ENCODE data around the gene PLEKHM3.

The PLEKHM3 gene, protein sequence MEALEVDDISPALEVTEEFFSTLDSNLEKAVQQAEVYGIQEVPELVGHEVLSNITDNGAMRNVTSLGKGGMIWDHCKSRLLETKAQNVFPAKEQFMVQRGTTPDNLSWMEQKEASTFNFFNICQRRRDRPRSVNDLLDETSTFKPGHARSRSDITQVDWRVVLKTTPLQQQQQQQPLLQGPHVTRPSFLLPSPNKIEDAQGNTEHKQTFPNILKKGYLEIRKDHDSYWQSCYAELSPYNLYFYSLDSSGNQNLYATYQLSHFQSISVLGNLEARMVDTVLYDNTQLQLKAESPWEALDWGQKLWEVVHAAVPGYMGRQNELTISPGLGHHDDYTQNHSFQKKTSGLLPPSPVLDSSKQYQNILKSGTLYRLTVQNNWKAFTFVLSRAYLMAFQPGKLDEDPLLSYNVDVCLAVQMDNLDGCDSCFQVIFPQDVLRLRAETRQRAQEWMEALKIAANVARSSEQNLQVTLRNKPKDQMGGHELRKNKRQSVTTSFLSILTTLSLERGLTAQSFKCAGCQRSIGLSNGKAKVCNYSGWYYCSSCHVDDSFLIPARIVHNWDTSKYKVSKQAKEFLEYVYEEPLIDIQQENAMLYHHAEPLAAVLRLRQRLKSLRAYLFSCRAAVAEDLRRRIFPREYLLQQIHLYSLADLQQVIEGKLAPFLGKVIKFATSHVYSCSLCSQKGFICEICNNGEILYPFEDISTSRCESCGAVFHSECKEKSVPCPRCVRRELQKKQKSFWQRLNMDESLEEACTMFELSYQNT

DNA sequence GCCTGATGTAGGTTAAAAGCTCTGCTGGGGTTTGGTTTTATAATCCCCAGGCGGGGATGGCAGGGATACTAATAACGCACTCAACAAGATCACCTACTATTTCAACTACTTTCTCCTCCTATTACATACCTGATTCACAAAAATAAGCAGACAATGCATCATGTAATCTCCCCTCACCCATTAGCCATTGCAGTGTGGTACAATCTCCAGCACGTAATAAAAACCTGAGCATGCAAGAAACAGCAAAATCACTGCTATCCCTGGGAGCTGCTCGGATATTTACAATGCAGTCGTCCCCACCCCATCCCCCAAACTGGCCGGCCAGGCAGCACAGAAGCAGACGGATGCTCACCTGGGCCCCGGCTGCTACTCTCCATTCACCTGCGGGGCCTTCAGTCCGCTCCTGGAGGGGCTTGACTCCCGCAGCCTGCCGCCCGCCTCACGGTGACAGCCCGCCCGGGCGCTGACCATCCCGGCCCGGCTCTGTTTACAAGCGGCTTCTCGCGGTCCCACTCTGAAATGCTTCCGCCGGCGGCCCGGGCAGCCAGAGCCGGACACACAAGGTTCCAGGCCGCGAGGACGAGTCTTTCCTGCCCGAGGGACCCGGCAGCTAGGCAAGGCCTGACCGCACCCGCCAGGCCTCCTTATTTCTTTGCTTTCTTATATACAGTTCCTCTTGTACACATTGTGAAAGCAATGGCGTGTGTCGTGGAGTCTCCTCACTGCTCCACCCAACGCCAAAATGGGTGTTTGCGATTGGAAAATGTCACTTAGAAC is at the start of gene PLEKHM3:
PLEKHM3 (minus strand) TSS at position 491 of the 777 bp plus-strand sequence. CDS start 23,888 bp downstream, outside the sequence.
- DNase-seq = peak; percentile 70

DNA sequence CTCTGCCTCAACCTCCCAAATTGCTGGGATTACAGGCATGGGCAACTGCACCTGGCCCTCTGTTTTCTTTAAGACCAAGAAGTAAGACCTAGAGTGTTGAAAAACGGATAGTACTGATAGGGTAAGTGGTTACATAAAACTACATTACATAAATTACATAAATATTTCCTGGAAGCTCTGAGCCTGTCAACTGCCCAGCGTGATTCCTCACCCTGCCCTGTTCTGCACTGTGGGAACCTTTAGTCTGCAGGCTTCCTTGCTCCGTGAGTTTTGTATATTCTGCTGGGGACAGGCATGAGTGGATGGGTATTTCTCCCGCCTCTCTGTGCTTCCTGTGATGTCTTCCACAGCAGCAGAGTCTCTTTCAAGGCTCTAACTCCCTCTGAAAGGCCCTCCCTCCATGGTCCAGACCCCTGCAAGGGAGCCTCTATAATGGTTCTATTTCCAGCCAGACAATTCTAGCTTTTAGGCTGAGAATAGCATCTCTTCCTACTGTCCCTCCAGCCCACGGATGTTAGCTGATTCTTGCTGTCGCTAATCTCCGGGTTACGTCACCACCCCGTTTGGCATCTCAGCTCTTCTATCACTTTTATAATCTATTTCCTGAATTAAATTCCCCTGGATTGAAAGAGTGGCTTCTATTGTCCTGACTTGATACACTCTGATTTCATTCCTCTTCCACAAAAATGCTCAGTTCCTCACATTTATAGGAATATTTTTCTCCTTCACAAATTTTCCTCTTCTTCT is 49.5 kb upstream of the PLEKHM3 start:
- no peak for DNase-seq

DNA sequence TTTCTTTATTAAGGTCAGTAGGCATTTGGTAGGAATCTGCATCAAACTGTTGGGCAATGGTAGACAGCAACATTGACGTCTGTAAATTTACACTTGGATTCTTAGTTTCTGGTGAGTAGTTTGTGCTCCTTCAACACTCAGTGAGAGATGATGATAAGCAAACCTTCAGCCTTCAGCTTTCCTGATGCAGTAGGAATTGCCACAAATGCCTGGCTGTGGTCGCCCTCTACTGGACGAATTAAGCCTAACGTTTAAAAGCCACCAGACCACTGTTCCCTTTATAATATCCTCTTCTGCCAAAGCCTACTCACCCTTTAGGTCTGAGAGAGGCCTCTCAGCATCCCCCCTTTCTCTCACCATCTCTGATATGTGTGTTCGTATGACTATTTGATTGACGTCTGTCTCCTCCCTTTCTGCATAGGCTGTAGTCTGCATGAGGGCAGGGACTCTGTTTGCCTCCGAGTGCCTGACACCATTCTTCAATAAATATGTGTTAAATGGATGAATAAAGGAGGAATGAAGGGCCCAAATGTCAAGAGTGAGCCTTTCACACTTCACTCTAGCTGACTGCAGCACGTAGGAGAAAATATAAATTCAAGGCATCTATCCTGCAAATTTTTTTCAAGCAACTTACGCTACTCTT is 47.0 kb upstream of the PLEKHM3 start:
- peak; percentile 50 for DNase-seq

DNA sequence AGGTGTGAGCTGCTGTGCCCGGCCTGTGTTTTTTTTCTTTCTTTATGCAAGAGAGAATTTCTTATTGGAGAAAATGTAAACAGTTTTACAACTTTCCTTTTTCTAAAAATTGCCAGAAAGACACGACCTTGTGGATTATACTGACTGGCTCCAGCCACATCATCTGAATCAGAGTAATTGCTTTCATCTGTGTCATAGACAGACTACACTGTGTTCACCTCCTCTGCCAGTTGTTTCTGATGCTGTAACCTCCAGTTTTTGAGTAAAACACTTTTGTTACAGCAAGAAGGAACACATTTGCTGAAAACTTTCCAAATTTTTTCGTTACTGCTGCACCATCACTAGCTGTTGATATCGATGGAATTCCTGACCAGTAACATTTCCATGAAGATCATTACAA is 43.9 kb upstream of the PLEKHM3 start:
- no peak for DNase-seq

DNA sequence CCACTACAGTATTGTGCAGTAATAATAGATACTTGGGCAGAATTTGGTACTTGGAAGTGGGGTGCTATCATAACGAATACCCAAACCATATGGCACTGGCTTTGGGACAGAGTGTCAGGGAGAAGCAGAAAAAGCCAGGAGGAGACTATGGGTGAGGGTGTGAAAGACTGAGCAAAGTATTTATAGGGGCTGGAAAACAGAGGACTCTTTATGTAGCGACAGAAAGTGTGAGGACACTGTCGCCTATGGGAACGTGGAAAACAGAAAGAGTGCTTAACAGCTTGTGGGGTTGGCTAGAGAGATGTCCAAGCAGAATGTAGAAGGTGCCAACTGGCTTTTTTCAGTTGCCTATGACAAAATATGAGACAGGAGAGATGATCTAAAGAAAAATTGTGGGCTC is 40.7 kb upstream of the PLEKHM3 start:
- DNase-seq = no peak

DNA sequence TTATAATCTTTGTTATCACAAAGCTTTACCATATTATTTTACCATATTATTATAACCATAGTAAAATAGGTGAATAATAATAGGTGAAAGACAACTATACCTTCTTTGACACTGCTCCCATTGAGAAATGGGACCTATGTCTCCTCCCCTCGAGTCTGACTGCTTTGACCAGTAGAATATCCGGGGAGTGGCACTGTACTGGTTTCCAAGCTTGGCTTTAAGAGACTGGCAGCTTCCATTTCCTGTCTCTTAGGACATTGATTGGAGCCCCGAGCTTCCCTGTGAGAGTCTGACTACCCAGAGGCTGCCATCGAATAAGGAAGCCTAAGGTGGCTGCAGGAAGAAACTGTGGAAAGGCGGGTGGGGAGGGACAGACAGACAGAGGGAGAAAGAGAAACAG is 40.1 kb upstream of the PLEKHM3 start:
- no peak for DNase-seq

DNA sequence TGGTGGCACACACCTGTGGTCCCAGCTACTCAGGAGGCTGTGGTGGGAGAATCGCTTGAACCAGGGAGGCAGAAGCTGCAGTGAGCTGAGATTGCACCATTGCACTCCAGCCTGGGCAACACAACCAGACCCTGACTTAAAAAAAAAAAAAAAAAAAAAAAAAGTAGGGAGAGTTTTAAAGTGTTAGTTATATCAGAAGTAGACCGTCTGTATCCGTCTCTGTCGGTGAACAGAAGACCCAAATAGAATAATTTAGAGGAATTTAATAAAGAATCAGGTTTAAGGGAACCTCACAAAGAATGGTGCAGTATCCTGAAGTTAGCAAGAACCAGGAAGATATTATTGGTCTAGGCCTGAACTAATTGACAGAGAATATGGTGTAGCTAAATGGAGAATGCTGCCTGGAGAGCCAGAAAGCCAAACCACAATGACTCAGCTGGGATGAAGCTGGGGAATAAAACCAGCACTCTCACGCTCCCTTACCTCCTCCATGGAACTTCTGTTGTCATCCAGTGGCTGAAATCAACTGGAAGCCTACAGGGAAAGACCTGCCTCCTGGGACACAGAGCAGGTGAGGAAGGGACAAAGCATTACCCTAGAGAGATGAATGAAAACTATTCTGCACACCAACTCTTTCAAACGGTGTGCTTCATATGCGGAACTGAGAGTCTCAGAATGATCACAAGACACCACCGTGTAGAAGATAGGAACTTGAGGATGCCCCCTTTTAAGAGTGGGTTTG is 39.1 kb upstream of the PLEKHM3 start:
- DNase-seq = no peak

DNA sequence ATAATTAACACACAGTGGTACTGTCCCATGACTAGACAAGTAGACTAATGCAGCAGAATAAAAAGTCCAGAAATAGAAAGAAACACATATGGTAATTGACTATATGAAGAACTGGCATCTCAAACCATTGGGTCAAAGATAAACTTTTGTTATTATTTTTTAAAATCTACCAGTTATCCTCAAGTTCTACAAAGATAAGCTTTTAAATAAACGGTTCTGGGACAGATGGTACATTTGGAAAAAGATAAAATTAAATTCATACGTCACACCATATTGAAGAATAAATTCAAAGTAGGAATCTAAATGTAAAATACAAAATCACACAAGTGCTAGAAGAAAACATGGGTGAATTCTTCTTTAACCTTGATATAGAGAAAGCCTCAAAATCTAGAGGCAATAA is 37.6 kb upstream of the PLEKHM3 start:
- DNase-seq = no peak

DNA sequence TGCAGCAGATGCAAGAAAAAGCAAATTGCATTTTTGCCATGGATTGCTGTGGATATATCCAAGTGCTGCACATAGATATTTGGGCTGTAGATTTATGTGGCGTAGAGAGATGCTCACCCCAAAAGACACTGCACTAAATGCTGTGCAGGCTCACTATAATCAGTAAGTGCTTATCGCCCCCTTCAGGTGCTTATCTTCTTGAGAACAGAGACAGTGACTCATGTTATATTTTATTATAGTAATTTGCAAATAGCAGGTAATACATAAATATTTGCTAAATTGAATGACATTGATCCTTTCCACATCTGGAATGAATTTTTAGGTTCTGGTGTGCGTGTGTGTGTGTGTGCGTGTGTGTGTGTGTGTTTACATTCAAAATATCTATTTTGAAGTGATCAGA is 36.8 kb upstream of the PLEKHM3 start:
- DNase-seq = peak; percentile 20

DNA sequence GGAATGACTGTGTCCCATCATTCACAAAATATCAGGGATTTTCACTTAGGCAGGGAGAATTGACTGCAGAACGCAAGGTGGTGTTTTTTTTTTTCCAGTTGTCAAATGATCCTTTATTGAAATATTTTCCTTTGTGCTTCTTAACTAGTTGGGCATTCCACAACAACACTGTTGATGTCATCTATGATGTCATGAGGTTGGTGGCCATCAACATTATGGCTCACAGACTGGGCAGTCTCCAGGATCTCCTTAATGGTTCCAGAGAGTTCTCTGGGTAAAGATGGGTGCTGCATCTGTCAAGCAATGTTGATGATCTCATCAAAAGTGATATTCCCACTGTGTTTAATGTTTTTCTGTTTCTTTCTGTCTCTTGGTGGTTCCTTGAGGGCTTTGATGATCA is 31.8 kb upstream of the PLEKHM3 start:
- DNase-seq = no peak

DNA sequence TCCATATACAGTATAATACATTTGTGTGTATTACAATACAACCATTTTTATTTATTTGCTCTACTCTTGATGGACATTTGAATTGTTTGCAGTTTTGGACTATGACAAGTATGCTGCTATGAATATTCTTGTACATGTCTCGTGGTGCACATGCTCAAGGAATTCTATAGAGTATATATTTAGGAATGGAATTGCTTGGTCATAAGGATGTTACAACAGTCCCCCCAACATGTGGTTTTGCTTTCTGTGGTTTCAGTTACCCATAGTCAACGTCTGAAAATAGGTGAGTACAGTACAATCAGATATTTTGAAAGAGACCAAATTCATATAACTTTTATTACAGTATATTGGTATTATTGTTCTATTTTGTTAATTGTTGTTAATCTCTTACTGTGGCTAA is 24.1 kb upstream of the PLEKHM3 start:
- no peak for DNase-seq

DNA sequence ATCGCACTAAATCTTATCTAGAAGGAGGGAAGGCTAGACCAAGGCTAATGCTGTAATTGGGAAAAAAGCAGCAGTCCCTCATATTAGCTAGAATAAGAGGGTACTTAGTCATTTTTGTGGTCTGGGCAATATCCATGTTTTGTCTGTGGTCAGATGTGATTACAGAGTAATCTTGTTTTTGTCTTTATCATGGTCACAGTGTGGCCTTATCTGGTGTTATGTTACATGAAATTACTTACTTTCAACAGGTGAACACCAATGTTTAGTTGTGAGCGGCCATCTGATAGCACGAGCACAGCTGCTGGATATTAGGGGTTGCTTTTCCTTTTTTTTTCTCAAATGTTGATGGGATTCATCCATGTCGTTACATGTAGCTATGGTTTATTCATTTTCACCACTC is 23.7 kb upstream of the PLEKHM3 start:
- no peak for DNase-seq

DNA sequence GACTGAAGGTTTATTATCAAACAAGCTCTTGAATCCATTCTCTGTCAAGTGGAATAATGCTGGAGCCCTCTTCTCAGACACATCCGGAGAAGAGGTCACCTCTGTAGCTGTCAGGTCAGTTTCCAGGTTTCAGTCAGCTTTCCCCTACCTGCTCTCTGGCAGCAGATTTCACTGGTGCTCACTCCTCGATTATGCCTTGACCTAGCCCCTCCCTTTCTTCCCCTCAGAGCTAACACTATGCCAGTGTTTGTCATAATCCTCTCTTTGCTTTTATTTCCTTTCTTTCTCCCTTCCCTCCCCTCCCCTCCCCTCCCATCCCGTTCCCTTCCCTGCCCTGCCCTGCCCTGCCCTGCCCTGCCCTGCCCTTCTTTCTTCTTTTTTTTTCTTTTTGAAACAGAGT is 22.5 kb upstream of the PLEKHM3 start:
- no peak for DNase-seq

DNA sequence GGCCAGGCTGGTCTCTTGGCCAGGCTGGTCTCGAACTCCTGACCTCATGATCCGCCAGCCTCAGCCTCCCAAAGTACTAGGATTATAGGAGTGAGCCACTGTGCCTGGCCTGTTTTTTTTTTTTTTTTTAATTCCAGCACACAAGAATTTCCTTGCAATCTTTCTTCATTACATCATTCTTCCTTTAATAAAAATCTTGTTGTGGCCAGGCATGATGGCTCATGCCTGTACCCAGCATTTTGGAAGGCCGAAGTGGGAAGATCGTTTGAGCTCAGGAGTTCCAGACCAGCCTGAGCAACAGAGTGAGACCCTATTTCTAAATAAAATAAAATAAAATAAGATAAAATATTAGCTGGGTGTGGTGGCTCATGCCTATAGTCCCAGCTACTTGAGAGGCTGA is 21.4 kb upstream of the PLEKHM3 start:
- DNase-seq = no peak

DNA sequence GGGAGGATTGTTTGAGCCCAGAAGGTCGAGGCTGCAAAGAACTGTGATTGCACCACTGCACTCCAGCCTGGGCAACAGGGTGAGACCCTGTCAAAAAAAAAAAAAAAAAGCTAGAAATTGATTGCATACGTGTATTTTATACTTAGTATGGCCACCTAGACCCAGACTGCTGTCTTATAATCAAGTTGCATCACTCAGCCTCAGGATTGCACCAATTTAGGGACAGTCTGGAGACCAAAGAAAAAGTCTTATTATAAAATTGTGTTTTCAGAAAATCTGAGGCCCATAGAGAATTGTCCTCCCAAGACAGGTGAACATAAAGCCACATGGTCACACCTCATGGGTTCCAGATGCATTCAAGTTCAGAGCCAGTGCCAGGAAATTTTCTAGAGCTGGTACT is 17.1 kb upstream of the PLEKHM3 start:
- DNase-seq = no peak

DNA sequence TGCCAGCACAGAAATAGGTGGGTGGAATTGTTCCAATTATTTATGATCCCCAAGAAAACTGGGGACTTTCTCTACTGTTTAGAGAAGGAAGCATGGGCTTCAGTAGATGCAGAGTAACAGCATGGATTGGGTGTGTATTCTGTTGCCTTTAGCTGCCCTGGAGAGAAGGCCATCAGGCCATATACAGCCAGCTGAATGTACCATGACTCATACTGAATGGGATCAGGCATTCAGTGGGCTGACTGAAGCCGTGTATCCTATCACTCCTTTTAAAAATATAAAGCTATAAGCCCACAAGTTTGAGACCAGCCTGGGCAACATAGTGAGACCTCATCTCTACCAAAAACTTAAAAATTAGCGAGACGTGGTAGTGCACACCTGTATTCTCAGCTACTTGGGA is 16.7 kb upstream of the PLEKHM3 start:
- DNase-seq = no peak

DNA sequence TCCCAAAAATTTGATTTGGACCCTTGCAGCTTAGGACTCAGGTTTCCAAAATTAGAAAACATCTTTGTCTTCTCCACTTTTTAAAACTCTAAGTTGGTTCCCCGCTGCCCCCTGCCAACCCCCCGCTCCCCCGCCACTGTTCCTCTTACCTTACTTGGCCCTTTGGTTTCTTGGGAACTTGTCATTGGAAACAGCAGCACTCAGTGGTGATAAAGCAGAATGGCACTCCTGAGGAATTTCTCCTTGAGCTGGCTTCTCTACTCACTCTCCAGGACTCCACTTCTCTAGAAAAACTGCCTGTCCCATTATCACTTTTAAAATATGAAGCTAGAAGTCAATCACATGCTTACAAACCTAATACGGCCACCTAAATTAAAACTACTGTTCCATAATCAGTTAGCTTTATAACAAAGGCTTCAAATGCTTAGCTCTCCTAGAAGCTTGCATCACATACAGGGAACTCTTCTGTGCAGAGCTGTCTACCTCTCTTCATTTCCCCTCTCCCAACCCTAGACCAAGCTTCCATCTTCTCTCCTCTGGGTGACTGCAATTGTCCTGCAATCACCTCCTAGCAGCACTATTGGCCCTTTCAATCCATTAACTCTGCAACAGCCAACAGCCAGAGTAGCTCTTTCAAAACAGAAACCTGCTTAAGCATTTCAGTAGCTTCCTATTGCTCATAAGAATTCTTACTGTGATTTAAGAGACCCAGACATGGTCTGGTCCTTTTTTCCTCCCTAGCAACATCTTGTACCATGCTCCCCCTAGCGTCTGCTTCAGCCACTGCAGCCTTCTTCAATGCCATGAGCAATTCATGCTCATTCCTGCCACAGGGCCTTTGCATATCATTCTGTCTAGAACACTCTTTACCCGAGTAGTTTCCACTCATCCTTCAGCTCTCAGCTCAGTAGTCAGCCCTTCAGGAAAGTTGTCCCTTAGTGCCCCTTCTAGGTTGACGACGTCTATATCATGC is 15.2 kb upstream of the PLEKHM3 start:
- DNase-seq = peak; percentile 38

DNA sequence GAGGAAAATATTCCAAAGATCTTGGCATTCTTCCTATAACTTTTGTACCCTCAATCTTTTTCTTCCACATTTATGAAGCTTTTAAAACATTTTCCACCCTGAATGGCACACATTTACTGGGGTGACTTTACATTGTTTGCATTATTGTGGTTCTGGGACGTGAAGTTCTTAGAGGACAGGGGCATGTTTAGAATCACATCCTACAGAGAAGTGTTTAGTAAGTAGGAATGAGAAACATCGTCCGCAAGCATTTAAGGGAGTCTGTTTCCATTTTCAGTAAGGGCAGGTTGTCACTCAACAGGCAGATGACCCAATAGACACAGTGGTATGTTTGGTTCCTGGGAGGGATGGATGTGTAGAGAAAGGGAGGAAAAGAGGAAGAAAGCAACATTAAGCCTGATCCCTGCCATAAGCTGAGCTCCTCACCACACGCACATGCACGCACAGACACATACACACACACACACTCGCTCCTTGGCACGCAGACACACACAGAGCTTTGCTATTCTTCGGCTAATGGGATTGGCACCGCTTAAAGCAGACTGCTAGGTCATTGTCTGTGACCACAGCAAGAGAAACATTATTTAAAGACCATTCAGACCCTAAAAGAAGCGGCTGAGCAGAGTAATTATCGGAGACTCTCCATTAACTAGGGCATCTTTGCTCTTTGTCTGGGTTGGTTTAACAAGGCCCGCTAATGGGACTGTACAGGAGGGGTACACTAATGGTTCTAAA is 14.2 kb upstream of the PLEKHM3 start:
- DNase-seq = no peak
